HEK293 (cell line): ENCODE data around the gene SOX2.

Experiments used
- ZFP37 ChIP-seq: fragments of 450-650 bp; formaldehyde crosslinking; IDR thresholded peaks from 2 replicates; pipeline ENCODE4 v1.5.1; 2016; ENCODE audit warnings: missing biosample characterization, missing genetic modification characterization
- ZNF518A ChIP-seq: fragments of 450-650 bp; formaldehyde crosslinking; conservative IDR thresholded peaks from 2 replicates; pipeline ENCODE4 v1.5.1; 2016; ENCODE audit warnings: low read depth, missing biosample characterization, missing genetic modification characterization
- ZNF701 ChIP-seq: fragments of 450-650 bp; formaldehyde crosslinking; IDR thresholded peaks from 2 replicates; pipeline ENCODE4 v1.5.1; 2016; ENCODE audit warnings: missing biosample characterization, missing genetic modification characterization

- TF ChIP-seq ZFP37: no peak
- TF ChIP-seq ZNF518A (tag by site-specific recombination): no peak
- no peak for TF ChIP-seq ZNF701 (tag by site-specific recombination)
Observed at GRCh38 chr3:181726351-181727330, 14.9 kb downstream of the SOX2 start.
